HFF-Myc (cell line): Measurements from ENCODE around the gene LASP1.

Experiments
- DNase-seq: peaks from one replicate; pipeline ENCODE4 v3.0.0-alpha.2; 2011; ENCODE audit warnings: low read depth; ENCODE audit errors: extremely low read depth
- H3K4me3 ChIP-seq: replicated peaks from 2 replicates; pipeline ENCODE4 v1.5.1; 2011; ENCODE audit warnings: low read depth, mild to moderate bottlenecking, control low read depth, low read length
- TF ChIP-seq, protein P1 (sequence below): IDR thresholded peaks from 2 replicates; pipeline ENCODE4 v1.5.1; 2012; ENCODE audit warnings: mild to moderate bottlenecking, low read depth, low read length, control low read depth; ENCODE audit errors: missing control alignments

The LASP1 gene

DNA sequence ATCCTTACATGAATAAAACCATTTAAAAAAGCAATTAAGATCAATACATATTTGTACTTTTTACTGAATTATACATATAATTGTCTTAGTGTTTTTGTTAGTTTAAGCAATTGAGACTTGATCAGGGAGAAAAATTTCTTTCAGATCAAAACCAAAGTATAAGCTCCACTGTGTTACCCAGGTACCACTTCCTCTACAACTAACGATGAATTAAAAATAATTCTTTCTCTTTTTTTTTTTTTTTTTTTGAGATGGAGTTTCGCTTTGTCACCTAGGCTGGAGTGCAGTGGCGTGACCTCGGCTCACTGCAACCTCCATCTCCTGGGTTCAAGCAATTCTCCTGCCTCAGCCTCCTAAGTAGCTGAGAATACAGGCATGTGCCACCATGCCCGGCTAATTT is 90.5 kb downstream of the LASP1 start:
- H3K4me3 ChIP-seq = no peak overlapping the region
- TF ChIP-seq, protein P1, sequence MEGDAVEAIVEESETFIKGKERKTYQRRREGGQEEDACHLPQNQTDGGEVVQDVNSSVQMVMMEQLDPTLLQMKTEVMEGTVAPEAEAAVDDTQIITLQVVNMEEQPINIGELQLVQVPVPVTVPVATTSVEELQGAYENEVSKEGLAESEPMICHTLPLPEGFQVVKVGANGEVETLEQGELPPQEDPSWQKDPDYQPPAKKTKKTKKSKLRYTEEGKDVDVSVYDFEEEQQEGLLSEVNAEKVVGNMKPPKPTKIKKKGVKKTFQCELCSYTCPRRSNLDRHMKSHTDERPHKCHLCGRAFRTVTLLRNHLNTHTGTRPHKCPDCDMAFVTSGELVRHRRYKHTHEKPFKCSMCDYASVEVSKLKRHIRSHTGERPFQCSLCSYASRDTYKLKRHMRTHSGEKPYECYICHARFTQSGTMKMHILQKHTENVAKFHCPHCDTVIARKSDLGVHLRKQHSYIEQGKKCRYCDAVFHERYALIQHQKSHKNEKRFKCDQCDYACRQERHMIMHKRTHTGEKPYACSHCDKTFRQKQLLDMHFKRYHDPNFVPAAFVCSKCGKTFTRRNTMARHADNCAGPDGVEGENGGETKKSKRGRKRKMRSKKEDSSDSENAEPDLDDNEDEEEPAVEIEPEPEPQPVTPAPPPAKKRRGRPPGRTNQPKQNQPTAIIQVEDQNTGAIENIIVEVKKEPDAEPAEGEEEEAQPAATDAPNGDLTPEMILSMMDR = no peak
- no peak for DNase-seq

DNA sequence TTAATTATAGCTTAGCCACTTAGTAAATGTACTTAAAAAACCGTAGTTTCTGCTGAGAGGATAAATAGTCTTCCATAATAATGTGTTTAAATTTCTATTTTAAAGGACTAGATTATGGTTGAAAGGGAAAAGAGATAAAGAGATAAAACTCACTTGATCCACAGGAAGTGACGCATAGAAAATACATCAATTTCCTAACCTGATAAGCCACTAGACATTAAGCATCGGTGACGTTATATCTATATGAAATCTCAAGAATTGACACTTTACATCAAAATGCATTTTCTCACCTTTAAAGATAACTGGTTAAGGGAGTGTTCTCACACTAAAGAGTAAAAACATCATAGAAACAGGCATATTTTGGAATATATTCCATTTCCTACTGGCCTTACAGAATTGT is 91.6 kb downstream of the LASP1 start:
- H3K4me3 ChIP-seq = no peak overlapping the region
- TF ChIP-seq, protein P1 = no peak
- DNase-seq = no peak

DNA sequence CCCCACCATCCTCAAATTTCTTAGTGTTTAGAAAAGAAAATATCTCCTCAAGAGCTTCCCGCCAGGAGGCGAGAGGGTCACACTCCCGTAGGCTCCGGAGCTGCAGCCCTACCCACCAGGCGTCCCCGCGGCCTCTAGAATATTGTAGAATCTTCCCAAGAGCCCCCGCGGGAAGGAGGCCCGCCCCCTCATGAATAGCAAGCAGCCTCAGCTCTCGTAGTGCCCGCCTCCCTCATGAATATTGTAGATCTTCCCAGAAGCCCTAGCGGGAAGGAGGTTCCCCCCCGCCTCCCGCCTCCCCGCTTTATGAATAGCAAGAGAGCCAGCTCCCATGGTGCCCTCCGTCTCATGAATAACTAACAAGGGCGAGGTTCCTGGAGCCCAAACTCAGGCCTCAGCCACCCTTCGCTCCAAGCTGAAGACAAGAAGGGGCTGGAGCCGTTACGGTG is 97.5 kb downstream of the LASP1 start, which contains the start of gene FBXO47:
Gene FBXO47 (minus strand): TSS at position 114 of the 449 bp plus-strand sequence. CDS start 4,378 bp downstream, outside the sequence.
- TF ChIP-seq, protein P1 = no peak
- no peak for DNase-seq
- no peak within 1 kb of the TSS for H3K4me3 ChIP-seq

DNA sequence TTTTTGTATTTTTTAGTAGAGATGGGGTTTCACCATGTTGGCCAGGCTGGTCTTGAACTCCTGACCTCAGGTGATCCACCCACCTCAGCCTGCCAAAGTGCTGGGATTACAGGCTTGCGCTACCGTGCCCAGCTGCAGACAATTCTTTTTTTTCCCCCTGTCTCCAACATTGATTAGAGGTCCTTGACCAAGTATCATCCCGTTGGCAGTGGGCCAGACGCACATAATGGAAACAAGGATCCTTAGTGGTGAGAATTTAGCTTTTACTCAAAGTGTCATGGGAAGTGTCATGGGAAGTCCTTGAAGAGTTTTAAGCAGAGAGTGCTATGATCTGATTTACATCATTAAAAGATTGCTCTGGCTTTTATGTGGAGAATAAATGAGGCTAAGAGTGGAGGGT is 99.4 kb downstream of the LASP1 start:
- TF ChIP-seq, protein P1 = no peak
- DNase-seq = no peak

DNA sequence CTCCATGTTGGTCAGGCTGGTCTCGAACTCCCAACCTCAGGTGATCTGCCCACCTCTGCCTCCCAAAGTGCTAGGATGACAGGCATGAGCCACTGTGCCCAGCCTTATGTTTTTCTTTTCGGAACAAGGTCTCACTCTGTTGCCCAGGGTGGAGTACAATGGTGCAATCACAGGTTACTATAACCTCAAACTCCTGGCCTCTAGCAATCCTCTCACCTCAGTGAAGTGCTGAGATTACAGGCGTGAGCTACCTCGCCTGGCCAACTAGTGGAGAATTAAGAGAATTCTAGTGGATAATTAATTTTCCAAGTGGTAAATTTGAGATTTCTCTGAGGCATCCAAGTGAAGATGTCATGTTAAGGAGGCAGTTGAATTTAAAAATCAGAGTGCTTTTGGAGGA is 100.3 kb downstream of the LASP1 start:
- no peak for DNase-seq
- TF ChIP-seq, protein P1 = no peak

More for the DNA sequence above, 99.4 kb downstream of the LASP1 start:
- no peak overlapping the region for H3K4me3 ChIP-seq

DNA sequence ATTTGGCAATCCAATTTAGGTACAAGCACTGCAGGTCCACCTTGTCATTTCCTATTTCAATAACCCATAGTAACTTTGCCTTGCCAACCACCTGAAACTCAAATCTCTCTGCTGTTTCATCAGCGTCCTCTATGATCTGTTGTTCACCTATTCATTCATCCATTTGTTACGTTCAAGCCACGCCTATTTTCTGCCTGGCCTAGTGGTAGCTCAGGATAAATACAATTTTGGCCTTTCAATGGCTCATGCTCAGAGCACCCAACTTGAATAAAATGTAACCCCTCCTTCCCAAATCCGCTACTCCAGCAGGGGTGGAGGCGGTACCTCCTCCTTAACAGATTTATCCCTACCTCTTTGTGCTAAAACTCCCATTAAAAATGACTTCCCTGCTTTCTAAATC is 100.9 kb downstream of the LASP1 start:
- TF ChIP-seq, protein P1 = no peak
- no peak overlapping the region for H3K4me3 ChIP-seq
- DNase-seq = no peak

More for the DNA sequence above, 100.3 kb downstream of the LASP1 start:
- H3K4me3 ChIP-seq = no peak overlapping the region
